GM21825 (cell line): ENCODE data around the gene ITGA1.

Experiments used
- ATAC-seq: cut with Tn5 transposase; IDR thresholded peaks from one replicate; pipeline ENCODE4 v1.9.1; 2021; ENCODE audit warnings: mild to moderate bottlenecking, moderate library complexity; ENCODE audit not compliant: unreplicated experiment

ITGA1 gene

GRCh38 chr5:52989781-52990527, 202.2 kb downstream of the ITGA1 start:
- no peak for ATAC-seq

- no peak for ATAC-seq
Measured at GRCh38 chr5:52990528-52990925, 202.8 kb downstream of the ITGA1 start.

- ATAC-seq: no peak
Measured at GRCh38 chr5:52993367-52993766, 205.7 kb downstream of the ITGA1 start.

GRCh38 chr5:52994266-52994665, 206.6 kb downstream of the ITGA1 start:
- no peak for ATAC-seq

GRCh38 chr5:52995095-52995494, 207.4 kb downstream of the ITGA1 start:
- ATAC-seq: no peak

- no peak for ATAC-seq
Measured at GRCh38 chr5:52995914-52996313, 208.2 kb downstream of the ITGA1 start.

GRCh38 chr5:52996979-52997378, 209.3 kb downstream of the ITGA1 start:
- ATAC-seq: no peak

- ATAC-seq: no peak
Measured at GRCh38 chr5:52997424-52997823, 209.7 kb downstream of the ITGA1 start.

- no peak for ATAC-seq
Measured at GRCh38 chr5:52998552-52999313, 211.0 kb downstream of the ITGA1 start.

- ATAC-seq: no peak
Measured at GRCh38 chr5:52999344-52999949, 211.7 kb downstream of the ITGA1 start.

- ATAC-seq: no peak
Measured at GRCh38 chr5:53001541-53001940, 213.8 kb downstream of the ITGA1 start.

- no peak for ATAC-seq
Measured at GRCh38 chr5:53002491-53002890, 214.8 kb downstream of the ITGA1 start.

- ATAC-seq: no peak
Measured at GRCh38 chr5:53003144-53003543, 215.4 kb downstream of the ITGA1 start.

GRCh38 chr5:53006911-53007890, 219.5 kb downstream of the ITGA1 start:
- no peak for ATAC-seq

- ATAC-seq: peak; percentile 91
Measured at GRCh38 chr5:53008751-53009150, 221.0 kb downstream of the ITGA1 start.
